Endothelial cell (in vitro differentiated cells): ENCODE measurements around the gene CEP83. TPM values are rescaled to one million over a fixed set of nuclear protein-coding genes. Genes with fewer than 3 reads are reported as not detected.
"Not testable (repeated sequence)": the region's sequence is repeated elsewhere in the genome, so short reads cannot be mapped to it uniquely, and the experiment has no call there.

Experiments used
- DNase-seq: peaks from one replicate; pipeline ENCODE4 v3.0.0; 2021; ENCODE audit warnings: low spot score
- H3K27ac Mint-ChIP-seq: one replicate; pipeline ENCODE4 v1.8.0; 2021; ENCODE audit warnings: mixed read lengths, inconsistent platforms; ENCODE audit not compliant: unreplicated experiment
- H3K27me3 Mint-ChIP-seq: one replicate; pipeline ENCODE4 v1.8.0; 2021; ENCODE audit warnings: mild to moderate bottlenecking, moderate library complexity, mixed read lengths, inconsistent platforms; ENCODE audit not compliant: unreplicated experiment
- H3K36me3 Mint-ChIP-seq: one replicate; pipeline ENCODE4 v1.8.0; 2021; ENCODE audit warnings: mild to moderate bottlenecking, low read depth, mixed read lengths, inconsistent platforms; ENCODE audit not compliant: unreplicated experiment
- H3K4me1 Mint-ChIP-seq: one replicate; pipeline ENCODE4 v1.8.0; 2021; ENCODE audit warnings: mild to moderate bottlenecking, mixed read lengths, inconsistent platforms; ENCODE audit not compliant: unreplicated experiment
- H3K4me3 Mint-ChIP-seq: one replicate; pipeline ENCODE4 v1.8.0; 2021; ENCODE audit warnings: mild to moderate bottlenecking, mixed read lengths, inconsistent platforms; ENCODE audit not compliant: unreplicated experiment
- H3K9me3 Mint-ChIP-seq: one replicate; pipeline ENCODE4 v1.8.0; 2021; ENCODE audit warnings: mixed read lengths, inconsistent platforms; ENCODE audit not compliant: unreplicated experiment
- total RNA-seq: library from RNA; stranded (reverse); fragmentation: NEBNext Ultra II Directional; extraction: Animal tissue kit (Norgen Biotek cat#: 25700); gene quantifications from one replicate; pipeline ENCODE4 v1.2.1, GENCODE V29; 2021; ENCODE audit not compliant: unreplicated experiment
- TF ChIP-seq, protein P1 (sequence below): fragments of 200-600 bp; sonication (generic); IDR thresholded peaks from one replicate; pipeline ENCODE4 v1.5.0; 2021; ENCODE audit warnings: antibody characterized with exemption; ENCODE audit not compliant: unreplicated experiment

Gene CEP83
- total RNA-seq, 1 donor from 2014 or later, result 18.6 TPM

- H3K36me3 Mint-ChIP-seq, result peaks cover 37% of the 10 kb centered on the region
- H3K27ac Mint-ChIP-seq, result no peak overlapping the region
- TF ChIP-seq, protein P1, sequence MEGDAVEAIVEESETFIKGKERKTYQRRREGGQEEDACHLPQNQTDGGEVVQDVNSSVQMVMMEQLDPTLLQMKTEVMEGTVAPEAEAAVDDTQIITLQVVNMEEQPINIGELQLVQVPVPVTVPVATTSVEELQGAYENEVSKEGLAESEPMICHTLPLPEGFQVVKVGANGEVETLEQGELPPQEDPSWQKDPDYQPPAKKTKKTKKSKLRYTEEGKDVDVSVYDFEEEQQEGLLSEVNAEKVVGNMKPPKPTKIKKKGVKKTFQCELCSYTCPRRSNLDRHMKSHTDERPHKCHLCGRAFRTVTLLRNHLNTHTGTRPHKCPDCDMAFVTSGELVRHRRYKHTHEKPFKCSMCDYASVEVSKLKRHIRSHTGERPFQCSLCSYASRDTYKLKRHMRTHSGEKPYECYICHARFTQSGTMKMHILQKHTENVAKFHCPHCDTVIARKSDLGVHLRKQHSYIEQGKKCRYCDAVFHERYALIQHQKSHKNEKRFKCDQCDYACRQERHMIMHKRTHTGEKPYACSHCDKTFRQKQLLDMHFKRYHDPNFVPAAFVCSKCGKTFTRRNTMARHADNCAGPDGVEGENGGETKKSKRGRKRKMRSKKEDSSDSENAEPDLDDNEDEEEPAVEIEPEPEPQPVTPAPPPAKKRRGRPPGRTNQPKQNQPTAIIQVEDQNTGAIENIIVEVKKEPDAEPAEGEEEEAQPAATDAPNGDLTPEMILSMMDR, result no peak
- DNase-seq, result no peak
- H3K4me3 Mint-ChIP-seq, result no peak overlapping the region
- H3K27me3 Mint-ChIP-seq, result no peaks in the 10 kb centered on the region
- H3K9me3 Mint-ChIP-seq, result peaks cover 11% of the 10 kb centered on the region
- H3K4me1 Mint-ChIP-seq, result peaks cover 6% of the 10 kb centered on the region
Observed at GRCh38 chr12:94318181-94318580, 141.5 kb downstream of the CEP83 start.

GRCh38 chr12:94316600-94316999 is 143.1 kb downstream of the CEP83 start:
- not testable (repeated sequence) for DNase-seq, H3K27ac Mint-ChIP-seq, H3K4me3 Mint-ChIP-seq, H3K27me3 Mint-ChIP-seq, H3K4me1 Mint-ChIP-seq
- Mint-ChIP-seq H3K36me3 (peaks cover 27% of the 10 kb centered on the region), H3K9me3 (peaks cover 11% of the 10 kb centered on the region)

DNA sequence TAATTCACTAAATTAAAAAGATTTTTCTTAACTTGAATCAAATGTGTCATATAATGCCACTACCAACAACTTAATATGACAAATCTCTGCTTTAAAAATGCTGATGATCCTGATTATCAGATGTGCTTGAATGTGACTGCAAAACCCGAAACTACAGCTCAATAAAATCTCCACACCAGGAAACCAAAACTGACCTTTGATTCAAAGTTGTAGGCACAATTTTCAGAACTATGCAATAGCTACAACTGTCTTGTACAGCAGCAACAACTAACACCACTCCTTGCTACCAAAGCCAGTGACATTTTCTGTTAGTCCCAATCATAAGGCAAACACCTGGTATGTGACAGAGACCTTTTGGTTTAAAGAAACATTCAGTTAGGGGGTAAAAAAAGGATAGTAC is 147.3 kb downstream of the CEP83 start:
- Mint-ChIP-seq H3K4me3 (no peak overlapping the region), H3K36me3 (no peaks in the 10 kb centered on the region), H3K9me3 (no peaks in the 10 kb centered on the region), H3K4me1 (no peaks in the 10 kb centered on the region), H3K27ac (no peak overlapping the region), H3K27me3 (no peaks in the 10 kb centered on the region)
- TF ChIP-seq, protein P1, result no peak
- DNase-seq, result no peak

DNA sequence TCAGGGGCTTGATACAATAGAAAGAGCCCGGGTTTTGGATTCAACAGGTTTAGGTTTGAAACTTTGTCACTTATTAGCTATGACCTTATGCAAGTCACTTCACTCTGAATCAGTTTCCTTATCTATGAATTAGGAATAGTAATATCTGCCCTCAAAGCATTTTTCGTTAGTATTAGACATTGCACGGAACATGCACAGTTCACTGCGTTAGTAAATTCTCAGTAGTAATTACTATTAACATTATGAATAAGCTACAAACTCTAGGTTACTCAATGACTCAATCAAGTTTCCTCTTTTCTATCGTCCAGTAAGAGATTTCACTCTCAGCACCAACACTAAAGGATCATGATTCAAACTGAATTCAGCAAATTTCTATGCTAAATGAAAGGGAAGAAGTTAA is 150.3 kb downstream of the CEP83 start:
- Mint-ChIP-seq H3K4me3 (no peak overlapping the region), H3K36me3 (no peaks in the 10 kb centered on the region), H3K9me3 (no peaks in the 10 kb centered on the region), H3K4me1 (peaks cover 2% of the 10 kb centered on the region), H3K27ac (no peak overlapping the region), H3K27me3 (no peaks in the 10 kb centered on the region)
- DNase-seq, result no peak
- TF ChIP-seq, protein P1, result no peak

- TF ChIP-seq, protein P1, result no peak
- Mint-ChIP-seq H3K4me3 (no peak overlapping the region), H3K36me3 (no peaks in the 10 kb centered on the region), H3K9me3 (no peaks in the 10 kb centered on the region), H3K27me3 (no peaks in the 10 kb centered on the region), H3K27ac (no peak overlapping the region), H3K4me1 (peaks cover 2% of the 10 kb centered on the region)
- DNase-seq, result no peak
Observed at GRCh38 chr12:94308612-94309011, 151.1 kb downstream of the CEP83 start.
